OCI-LY1 (cell line): ENCODE data around the gene DEFB123.
"Not testable (repeated sequence)": the region's sequence is repeated elsewhere in the genome, so short reads cannot be mapped to it uniquely, and the experiment has no call there.

Source experiments
- H2AFZ ChIP-seq: fragments of 200-600 bp; sonication (generic), shearing (Covaris generic); 2 replicates; pipeline ENCODE4 v1.6.0; 2014; ENCODE audit warnings: antibody characterized with exemption, mild to moderate bottlenecking, low read length
- H3F3A ChIP-seq: fragments of 200-600 bp; sonication (generic), shearing (Covaris generic); 2 replicates; pipeline ENCODE4 v1.6.0; 2014; ENCODE audit warnings: mild to moderate bottlenecking, antibody characterized with exemption, low read length, moderate library complexity; ENCODE audit not compliant: insufficient read depth
- H3K27ac ChIP-seq: fragments of 200-600 bp; sonication (generic); 2 replicates; pipeline ENCODE4 v1.5.1; 2014; ENCODE audit warnings: low read length, mixed run types, mild to moderate bottlenecking, low read depth; ENCODE audit not compliant: poor library complexity, severe bottlenecking
- H3K27me3 ChIP-seq: fragments of 200-600 bp; sonication (generic); 2 replicates; pipeline ENCODE4 v1.6.0; 2014; ENCODE audit warnings: antibody characterized with exemption, mild to moderate bottlenecking, low read length, moderate library complexity; ENCODE audit not compliant: insufficient read depth
- H3K36me3 ChIP-seq: fragments of 200-600 bp; sonication (generic); 2 replicates; pipeline ENCODE4 v1.6.1; 2014; ENCODE audit warnings: mild to moderate bottlenecking, antibody characterized with exemption, low read length, moderate library complexity, mixed read lengths; ENCODE audit not compliant: insufficient read depth
- H3K4me1 ChIP-seq: fragments of 200-600 bp; sonication (generic); 2 replicates; pipeline ENCODE4 v1.5.1; 2014; ENCODE audit warnings: mild to moderate bottlenecking, low read length, moderate library complexity; ENCODE audit not compliant: insufficient read depth, severe bottlenecking
- H3K4me2 ChIP-seq: fragments of 200-600 bp; sonication (generic), shearing (Covaris generic); 2 replicates; pipeline ENCODE4 v1.6.1; 2014; ENCODE audit warnings: low read length
- H3K4me3 ChIP-seq: fragments of 200-600 bp; sonication (generic); 2 replicates; pipeline ENCODE4 v1.5.1; 2014; ENCODE audit warnings: low read length, low read depth, mild to moderate bottlenecking, mixed read lengths; ENCODE audit not compliant: poor library complexity, severe bottlenecking
- H3K79me2 ChIP-seq: fragments of 200-600 bp; shearing (Covaris generic); 2 replicates; pipeline ENCODE4 v1.6.1; 2016; ENCODE audit warnings: mixed run types, low read length, mixed read lengths; ENCODE audit not compliant: insufficient read depth
- H3K9ac ChIP-seq: fragments of 200-600 bp; sonication (generic), shearing (Covaris generic); 2 replicates; pipeline ENCODE4 v1.6.1; 2014; ENCODE audit warnings: mild to moderate bottlenecking, low read length, mixed read lengths
- H3K9me2 ChIP-seq: fragments of 200-600 bp; sonication (generic), shearing (Covaris generic); 2 replicates; pipeline ENCODE4 v1.6.1; 2014; ENCODE audit warnings: low read depth, mild to moderate bottlenecking, low read length, mixed read lengths
- H3K9me3 ChIP-seq: fragments of 200-600 bp; shearing (Covaris generic); 2 replicates; pipeline ENCODE4 v1.6.1; 2014; ENCODE audit warnings: low read length, mixed read lengths
- H4K20me1 ChIP-seq: fragments of 200-600 bp; sonication (generic), shearing (Covaris generic); 2 replicates; pipeline ENCODE4 v1.6.0; 2016; ENCODE audit warnings: mild to moderate bottlenecking, low read length; ENCODE audit not compliant: insufficient read depth
- CTCF ChIP-seq: fragments of 200-600 bp; sonication (generic), shearing (Covaris generic); IDR thresholded peaks from 2 replicates; pipeline ENCODE4 v1.5.1; 2017; ENCODE audit warnings: mild to moderate bottlenecking, antibody characterized with exemption, low read length, moderate library complexity, mixed read lengths
- EZH2 ChIP-seq: fragments of 200-600 bp; sonication (generic), shearing (Covaris generic); IDR thresholded peaks from 2 replicates; pipeline ENCODE4 v1.8.0; 2017; ENCODE audit warnings: borderline replicate concordance, mixed run types, mild to moderate bottlenecking, antibody characterized with exemption, low read length, moderate library complexity, mixed read lengths

DEFB123 gene

DNA sequence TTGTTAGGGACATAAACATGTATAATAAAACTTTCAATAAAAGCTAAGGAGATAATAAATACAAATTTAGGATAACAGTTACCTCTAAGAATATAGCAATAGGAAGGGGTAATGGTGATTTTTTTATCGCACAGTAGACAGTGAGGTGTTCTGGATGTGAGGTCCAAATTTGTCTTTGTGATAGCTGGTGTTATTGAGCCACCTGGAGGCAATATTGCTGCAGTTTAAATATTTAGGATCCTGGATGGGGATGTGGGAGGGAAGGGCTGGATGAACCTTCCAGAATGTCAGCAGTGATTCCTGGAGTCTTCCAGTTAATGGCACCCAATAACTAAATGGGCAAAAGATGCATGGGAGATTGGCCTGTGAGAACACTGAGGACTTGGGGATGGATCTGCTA is 13.9 kb downstream of the DEFB123 start:
- TF ChIP-seq CTCF (no peak), EZH2 (no peak)
- no peak overlapping the region for H3K9ac ChIP-seq
- no peaks in the 10 kb centered on the region for H3K36me3 ChIP-seq
- no peaks in the 10 kb centered on the region for H3K9me3 ChIP-seq
- no peak overlapping the region for H3K4me2 ChIP-seq
- no peak overlapping the region for H3K27ac ChIP-seq
- H3K79me2 ChIP-seq: no peaks in the 10 kb centered on the region
- no peaks in the 10 kb centered on the region for H3K9me2 ChIP-seq
- peaks cover 4% of the 10 kb centered on the region; the same call in 1 of the 2 replicates for H3K27me3 ChIP-seq
- H2AFZ ChIP-seq: no peak overlapping the region
- H3K4me3 ChIP-seq: no peak overlapping the region
- no peaks in the 10 kb centered on the region for H3F3A ChIP-seq
- no peaks in the 10 kb centered on the region for H4K20me1 ChIP-seq
- H3K4me1 ChIP-seq: no peaks in the 10 kb centered on the region

DNA sequence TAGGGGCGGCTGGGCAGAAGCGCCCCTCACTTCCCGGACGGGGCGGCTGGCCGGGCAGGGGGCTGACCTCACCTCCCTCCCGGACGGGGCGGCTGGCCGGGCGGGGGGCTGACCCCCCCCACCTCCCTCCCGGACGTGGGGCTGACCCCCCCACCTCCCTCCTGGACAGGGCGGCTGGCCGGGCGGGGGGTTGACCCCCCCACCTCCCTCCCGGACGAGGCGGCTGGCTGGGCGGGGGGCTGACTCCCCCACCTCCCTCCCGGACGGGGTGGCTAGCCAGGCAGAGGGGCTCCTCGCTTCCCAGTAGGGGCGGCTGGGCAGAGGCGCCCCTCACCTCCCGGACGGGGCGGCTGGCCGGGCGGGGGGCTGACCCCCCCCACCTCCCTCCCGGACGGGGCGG is 30.5 kb downstream of the DEFB123 start:
- not testable (repeated sequence) for H3K36me3 ChIP-seq, H3K9ac ChIP-seq, H3K4me3 ChIP-seq, H3K9me3 ChIP-seq, H2AFZ ChIP-seq, H4K20me1 ChIP-seq, H3K27me3 ChIP-seq, H3K79me2 ChIP-seq, H3K4me2 ChIP-seq, H3K9me2 ChIP-seq, H3K27ac ChIP-seq, H3F3A ChIP-seq
- H3K4me1 ChIP-seq: peaks cover 10% of the 10 kb centered on the region

DNA sequence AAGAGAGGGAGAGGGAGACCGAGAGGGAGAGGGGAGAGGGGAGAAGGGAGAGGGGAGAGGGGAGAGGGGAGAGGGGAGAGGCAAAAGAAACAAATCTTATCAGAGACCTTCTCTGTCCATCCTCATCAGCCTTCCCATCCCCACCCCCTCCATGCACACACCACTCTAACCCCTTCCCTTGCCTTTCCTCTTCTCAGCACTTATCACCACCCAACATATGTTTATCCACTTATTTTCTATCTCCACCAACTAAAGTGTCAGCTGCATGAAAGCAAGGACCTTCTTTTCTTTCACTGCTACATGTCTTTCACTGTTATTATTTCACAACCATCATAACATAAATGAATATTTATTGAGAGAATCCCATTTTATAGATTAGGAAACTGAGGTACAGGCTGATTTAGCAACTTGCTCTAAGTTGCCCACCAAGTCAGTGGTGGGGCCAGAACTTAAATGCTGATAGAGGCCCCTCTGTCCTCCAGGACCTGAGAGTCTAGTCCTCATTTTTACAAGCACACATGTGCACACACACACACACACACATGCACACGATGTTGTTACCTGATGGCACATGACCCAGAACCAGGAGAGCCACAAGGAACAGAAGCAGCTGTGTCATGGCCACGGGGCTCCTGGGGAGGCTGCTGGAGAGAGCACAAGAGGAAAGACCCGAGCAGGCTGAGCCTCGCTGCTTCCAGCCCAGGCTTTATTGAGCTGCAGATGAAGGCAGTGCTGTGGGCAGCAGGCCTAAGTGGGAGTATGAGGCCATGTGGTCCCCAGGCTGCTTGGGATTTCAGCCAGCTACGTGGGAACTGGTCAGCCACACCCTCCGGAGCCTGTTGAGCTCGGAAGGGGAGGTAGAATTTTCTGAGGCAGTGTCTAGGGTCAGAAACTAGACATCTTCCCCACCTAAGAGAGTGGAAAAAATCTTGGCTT is 32.2 kb downstream of the DEFB123 start:
- Histone ChIP-seq H3K4me1 (peaks cover 10% of the 10 kb centered on the region), H2AFZ (no peak overlapping the region), H3K27ac (no peak overlapping the region), H3F3A (no peaks in the 10 kb centered on the region), H3K9me3 (no peaks in the 10 kb centered on the region), H3K4me2 (no peak overlapping the region), H3K79me2 (no peaks in the 10 kb centered on the region), H3K9ac (no peak overlapping the region), H3K4me3 (no peak overlapping the region), H4K20me1 (no peaks in the 10 kb centered on the region), H3K27me3 (no peaks in the 10 kb centered on the region), H3K36me3 (no peaks in the 10 kb centered on the region), H3K9me2 (no peaks in the 10 kb centered on the region)
- no peak for TF ChIP-seq CTCF
- no peak for TF ChIP-seq EZH2
